GM12878 (cell line): Measurements from ENCODE around the gene BRME1. TPM values are rescaled to one million over a fixed set of nuclear protein-coding genes. Genes with fewer than 3 reads are reported as not detected.

Experiments used
- ATAC-seq: fragments of 200-7000 bp; cut with Tn5 transposase; 3 replicates; pipeline ENCODE4 v1.9.1; 2020; ENCODE audit warnings: mild to moderate bottlenecking, moderate library complexity
- BruUV-seq: library from RNA; stranded (reverse); fragments of 400-500 nt; replicated peaks from 2 replicates; lab custom pipeline; 2021; lab: Mats Ljungman, UMichigan
- CTCF ChIA-PET: fragments of 300-600 bp; sonication (Branson Sonifier 250); formaldehyde crosslinking; extraction: SDS; loops from one replicate; lab custom pipeline; 2021; ENCODE audit warnings: inconsistent platforms; lab: Yijun Ruan, JAX
- POLR2A ChIA-PET: fragments of 350-600 bp; formaldehyde crosslinking; extraction: SDS; loops from one replicate; lab custom pipeline; 2021; ENCODE audit warnings: inconsistent platforms; lab: Charles Lee
- RAD21 ChIA-PET: fragments of 300-600 bp; sonication (Branson Sonifier 250); formaldehyde crosslinking; loops from one replicate; lab custom pipeline; 2023; ENCODE audit warnings: antibody characterized with exemption; ENCODE audit not compliant: unreplicated experiment; lab: Charles Lee
- SMC1A ChIA-PET: fragments of 300-600 bp; sonication (Branson Sonifier 250); formaldehyde crosslinking; loops from one replicate; lab custom pipeline; 2023; ENCODE audit not compliant: unreplicated experiment, uncharacterized antibody; lab: Charles Lee
- DNase-seq: peaks from one replicate; pipeline ENCODE4 v3.0.0-alpha.2; 2011; ENCODE audit warnings: low read depth, low spot score
- FAIRE-seq: peaks from 3 replicates; lab custom pipeline; 2011; peaks lifted over from hg19 to GRCh38; lab: Jason Lieb, UNC
- H2AFZ ChIP-seq: 2 replicates; pipeline ENCODE4 v1.6.0; 2011; ENCODE audit warnings: low read depth, low read length, control low read depth; ENCODE audit not compliant: control insufficient read depth
- H3K27ac ChIP-seq: 2 replicates; pipeline ENCODE4 v1.5.1; 2011; ENCODE audit warnings: control low read depth; ENCODE audit not compliant: control insufficient read depth, insufficient read depth
- H3K27me3 ChIP-seq, 2 experiments: replicated peaks in 1 of 2; 2 replicates each; pipeline versions ENCODE4 v1.6.0 to v1.6.1; 2011; ENCODE audit warnings: low read length in 1 of 2; ENCODE audit not compliant: control insufficient read depth in 2 of 2, insufficient read depth in 2 of 2
- H3K36me3 ChIP-seq, 2 experiments: 2 replicates each; pipeline ENCODE4 v1.5.1; 2011; ENCODE audit warnings: low read length in 1 of 2; ENCODE audit not compliant: control insufficient read depth in 2 of 2, insufficient read depth in 2 of 2
- H3K4me1 ChIP-seq: 2 replicates; pipeline ENCODE4 v1.6.1; 2011; ENCODE audit warnings: mild to moderate bottlenecking, low read length, moderate library complexity, mixed read lengths; ENCODE audit not compliant: control insufficient read depth, insufficient read depth
- H3K4me2 ChIP-seq: 2 replicates; pipeline ENCODE4 v1.6.0; 2011; ENCODE audit warnings: control low read depth; ENCODE audit not compliant: control insufficient read depth, insufficient read depth
- H3K4me3 ChIP-seq: fragments of 200-600 bp; sonication (generic); 2 replicates; pipeline ENCODE4 v1.5.1; 2016
- H3K79me2 ChIP-seq: 2 replicates; pipeline ENCODE4 v1.6.0; 2011; ENCODE audit warnings: low read length; ENCODE audit not compliant: control insufficient read depth, insufficient read depth
- H3K9ac ChIP-seq: 2 replicates; pipeline ENCODE4 v1.8.0; 2011; ENCODE audit warnings: low read length, control low read depth, mixed read lengths; ENCODE audit not compliant: control insufficient read depth, insufficient read depth
- H3K9me3 ChIP-seq: replicated peaks from 3 replicates; pipeline ENCODE4 v1.5.1; 2011; ENCODE audit warnings: mild to moderate bottlenecking, low read length; ENCODE audit not compliant: control insufficient read depth, insufficient read depth
- H4K20me1 ChIP-seq: 2 replicates; pipeline ENCODE4 v1.6.0; 2011; ENCODE audit not compliant: control insufficient read depth, insufficient read depth
- BACH1 ChIP-seq: fragments of 450-650 bp; IDR thresholded peaks from 2 replicates; pipeline ENCODE4 v1.6.1; 2017; ENCODE audit warnings: mild to moderate bottlenecking, borderline replicate concordance
- BCL11A ChIP-seq: IDR thresholded peaks from 2 replicates; pipeline ENCODE4 v1.6.1; 2011; ENCODE audit warnings: low read depth, low read length
- CHD1 ChIP-seq: IDR thresholded peaks from 2 replicates; pipeline ENCODE4 v1.6.1; 2012; ENCODE audit warnings: low read depth, low read length, improper control_type of control experiment
- FOXK2 ChIP-seq: fragments of 450-650 bp; IDR thresholded peaks from 2 replicates; pipeline ENCODE4 v1.6.1; 2017; ENCODE audit warnings: mild to moderate bottlenecking, moderate library complexity
- HDGF ChIP-seq: fragments of 450-650 bp; IDR thresholded peaks from 2 replicates; pipeline ENCODE4 v1.6.1; 2016; ENCODE audit warnings: antibody characterized with exemption
- IKZF1 ChIP-seq: fragments of 450-650 bp; conservative IDR thresholded peaks from 2 replicates; pipeline ENCODE4 v1.6.1; 2017; ENCODE audit warnings: antibody characterized with exemption, mild to moderate bottlenecking
- KDM1A ChIP-seq: fragments of 200-600 bp; sonication (generic); IDR thresholded peaks from 2 replicates; pipeline ENCODE4 v1.6.1; 2016; ENCODE audit warnings: borderline replicate concordance
- WGBS: methylation state at CpG from one replicate; pipeline ENCODE4 v1.1.6; 2016; ENCODE audit warnings: low lambda C conversion rate; ENCODE audit not compliant: insufficient replicate concordance, insufficient coverage; ENCODE audit errors: missing lambda C conversion rate; 5-methylcytosine and 5-hydroxymethylcytosine counted together
- in situ Hi-C: fragments of 300-500 bp; cut with MboI; formaldehyde crosslinking; loops from 9 replicates; pipeline ENCODE4 v1.14.3; 2018; ENCODE audit warnings: mixed read lengths
- intact Hi-C: fragments of 100-400 bp; cut with micrococcal nuclease; formaldehyde crosslinking; loops from one replicate; pipeline ENCODE4 v1.14.2; 2022; ENCODE audit not compliant: unreplicated experiment
- polyA plus RNA-seq, 11 experiments: library from polyadenylated mRNA; depleted of rRNA in 4 of 11; unstranded in 6 of 11; stranded (reverse) in 5 of 11; fragments of >200 nt; fragmentation: Nextera tagmentation in 4 of 11; fragmentation: Illumina TruSeq in 1 of 11; extraction: Ambion mirVana in 4 of 11; extraction: Trizol in 1 of 11; gene quantifications; 1 replicate in 1 of 11; 2 replicates in 10 of 11; pipeline versions ENCODE4 v1.2.1 to v1.2.3, GENCODE V29; 2011 to 2016; ENCODE audit warnings: inconsistent platforms in 2 of 11, missing spikeins in 2 of 11, low read depth in 1 of 11
- total RNA-seq, 4 experiments: library from RNA; depleted of rRNA in 3 of 4; stranded (reverse); fragments of >200 nt in 3 of 4; fragmentation: Illumina TruSeq in 1 of 4; extraction: Trizol in 1 of 4; gene quantifications; 2 replicates each; pipeline versions ENCODE4 v1.2.1 to v1.2.3, GENCODE V29; 2013 to 2021
- TF ChIP-seq, protein P1 (sequence below): fragments of 450-650 bp; IDR thresholded peaks from 2 replicates; pipeline ENCODE4 v1.6.1; 2017; ENCODE audit warnings: mild to moderate bottlenecking, moderate library complexity

Gene BRME1
- total and polyA plus RNA-seq, 10 of the 15 experiments (the other 5 are each of a cell fraction or from before 2014, with no cell fraction given), result 0.07 to 2.2 (median 1.1) TPM; not detected in 1

DNA sequence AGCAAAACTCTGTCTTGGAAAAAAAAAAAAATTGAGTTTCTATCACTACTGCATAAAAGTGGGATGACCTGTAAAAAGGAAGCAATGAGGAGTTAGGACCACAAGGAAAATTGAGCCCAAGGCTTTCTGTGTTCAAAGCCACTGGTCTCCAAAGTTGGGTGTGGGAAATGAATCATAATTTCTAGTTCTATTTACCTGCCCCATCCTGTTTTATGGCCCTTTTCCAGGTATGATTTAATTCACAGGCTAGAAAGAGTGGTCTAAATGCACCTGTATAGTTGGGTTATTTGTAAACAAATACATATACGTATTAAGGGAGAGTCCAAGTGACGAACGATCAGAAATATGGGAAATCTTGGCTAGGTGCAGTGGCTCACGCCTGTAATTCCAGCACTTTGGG lies 40.5 kb upstream of the BRME1 start:
- no peak overlapping the region for H3K4me2 ChIP-seq
- peaks cover 2% of the 10 kb centered on the region; the same call in 1 of the 3 replicates for H3K9me3 ChIP-seq
- SMC1A ChIA-PET, result no interaction called here
- intact Hi-C loops (no loop called here), in situ Hi-C loops (no loop called here)
- TF ChIP-seq, protein P1, sequence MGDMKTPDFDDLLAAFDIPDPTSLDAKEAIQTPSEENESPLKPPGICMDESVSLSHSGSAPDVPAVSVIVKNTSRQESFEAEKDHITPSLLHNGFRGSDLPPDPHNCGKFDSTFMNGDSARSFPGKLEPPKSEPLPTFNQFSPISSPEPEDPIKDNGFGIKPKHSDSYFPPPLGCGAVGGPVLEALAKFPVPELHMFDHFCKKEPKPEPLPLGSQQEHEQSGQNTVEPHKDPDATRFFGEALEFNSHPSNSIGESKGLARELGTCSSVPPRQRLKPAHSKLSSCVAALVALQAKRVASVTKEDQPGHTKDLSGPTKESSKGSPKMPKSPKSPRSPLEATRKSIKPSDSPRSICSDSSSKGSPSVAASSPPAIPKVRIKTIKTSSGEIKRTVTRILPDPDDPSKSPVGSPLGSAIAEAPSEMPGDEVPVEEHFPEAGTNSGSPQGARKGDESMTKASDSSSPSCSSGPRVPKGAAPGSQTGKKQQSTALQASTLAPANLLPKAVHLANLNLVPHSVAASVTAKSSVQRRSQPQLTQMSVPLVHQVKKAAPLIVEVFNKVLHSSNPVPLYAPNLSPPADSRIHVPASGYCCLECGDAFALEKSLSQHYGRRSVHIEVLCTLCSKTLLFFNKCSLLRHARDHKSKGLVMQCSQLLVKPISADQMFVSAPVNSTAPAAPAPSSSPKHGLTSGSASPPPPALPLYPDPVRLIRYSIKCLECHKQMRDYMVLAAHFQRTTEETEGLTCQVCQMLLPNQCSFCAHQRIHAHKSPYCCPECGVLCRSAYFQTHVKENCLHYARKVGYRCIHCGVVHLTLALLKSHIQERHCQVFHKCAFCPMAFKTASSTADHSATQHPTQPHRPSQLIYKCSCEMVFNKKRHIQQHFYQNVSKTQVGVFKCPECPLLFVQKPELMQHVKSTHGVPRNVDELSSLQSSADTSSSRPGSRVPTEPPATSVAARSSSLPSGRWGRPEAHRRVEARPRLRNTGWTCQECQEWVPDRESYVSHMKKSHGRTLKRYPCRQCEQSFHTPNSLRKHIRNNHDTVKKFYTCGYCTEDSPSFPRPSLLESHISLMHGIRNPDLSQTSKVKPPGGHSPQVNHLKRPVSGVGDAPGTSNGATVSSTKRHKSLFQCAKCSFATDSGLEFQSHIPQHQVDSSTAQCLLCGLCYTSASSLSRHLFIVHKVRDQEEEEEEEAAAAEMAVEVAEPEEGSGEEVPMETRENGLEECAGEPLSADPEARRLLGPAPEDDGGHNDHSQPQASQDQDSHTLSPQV, result no peak
- no peak for TF ChIP-seq KDM1A
- TF ChIP-seq BCL11A, result no peak
- TF ChIP-seq HDGF, result no peak
- TF ChIP-seq BACH1, result no peak
- no peak for TF ChIP-seq CHD1
- TF ChIP-seq IKZF1, result no peak
- no peak for TF ChIP-seq FOXK2
- H3K27me3 ChIP-seq, result no peaks in the 10 kb centered on the region
- no peaks in the 10 kb centered on the region for H3K4me1 ChIP-seq
- H3K79me2 ChIP-seq, result no peaks in the 10 kb centered on the region
- DNase-seq, result no peak
- no peak overlapping the region for H3K4me3 ChIP-seq
- no peak overlapping the region for H3K27ac ChIP-seq
- no peak overlapping the region for H2AFZ ChIP-seq
- no TSS peak for BruUV-seq
- CTCF ChIA-PET, result interaction anchor here (0.7 to 1.3 kb wide), 2 partner anchors 66 to 174 kb away, joined by 3 read pairs; no protein-coding TSS in a partner anchor
- no peaks in the 10 kb centered on the region for H4K20me1 ChIP-seq
- no peaks in the 10 kb centered on the region for H3K36me3 ChIP-seq
- 70% methylated on average over 4 of the region's 4 CpGs for WGBS
- POLR2A ChIA-PET, result interaction anchor here (0.6 kb wide), 1 partner anchor 15 kb away, joined by 3 read pairs; no protein-coding TSS in a partner anchor
- FAIRE-seq, result no peak
- no peak for ATAC-seq
- H3K9ac ChIP-seq, result no peak overlapping the region
- RAD21 ChIA-PET, result no interaction called here
